SK-N-SH (cell line): Measurements from ENCODE around the gene ATP8B3. TPM values are rescaled to one million over a fixed set of nuclear protein-coding genes. Genes with fewer than 3 reads are reported as not detected.

Experiments used
- CTCF ChIA-PET: fragments of 300-600, 350-600 bp; formaldehyde crosslinking; extraction: SDS; loops from one replicate; lab custom pipeline; 2021; lab: Yijun Ruan, JAX
- POLR2A ChIA-PET: fragments of 350-600 bp; sonication (Branson Sonifier 250); formaldehyde crosslinking; extraction: SDS; loops from one replicate; lab custom pipeline; 2020; ENCODE audit warnings: antibody characterized with exemption, inconsistent platforms; lab: Yijun Ruan, JAX
- DNase-seq: peaks from one replicate; pipeline ENCODE4 v3.0.0; 2012
- H2AFZ ChIP-seq: fragments of 200-600 bp; sonication (generic); 2 replicates; pipeline ENCODE4 v1.8.1; 2016; ENCODE audit warnings: antibody characterized with exemption, mild to moderate bottlenecking, low read depth
- H3F3A ChIP-seq: fragments of 200-600 bp; sonication (generic); replicated peaks from 2 replicates; pipeline ENCODE3; 2016; ENCODE audit warnings: antibody characterized with exemption, mild to moderate bottlenecking; ENCODE audit not compliant: insufficient read depth
- H3K27ac ChIP-seq, 2 experiments: fragments of 200-500 bp in 1 of 2; fragments of 200-600 bp in 1 of 2; sonication (Bioruptor generic) in 1 of 2; sonication (generic), shearing (Covaris generic) in 1 of 2; 2 replicates each; pipeline versions ENCODE4 v1.5.1 to v1.6.1; 2014 to 2016; ENCODE audit warnings: low read depth in 2 of 2, inconsistent platforms in 1 of 2, low read length in 1 of 2, mild to moderate bottlenecking in 1 of 2, mixed read lengths in 1 of 2
- H3K27me3 ChIP-seq: fragments of 200-600 bp; sonication (generic), shearing (Covaris generic); 2 replicates; pipeline ENCODE4 v1.6.1; 2016; ENCODE audit warnings: mixed run types; ENCODE audit not compliant: insufficient read depth
- H3K36me3 ChIP-seq, 2 experiments: fragments of 200-500 bp in 1 of 2; fragments of 200-600 bp in 1 of 2; sonication (Bioruptor generic) in 1 of 2; sonication (generic) in 1 of 2; replicated peaks in 1 of 2; 2 replicates each; pipeline versions ENCODE3 to v1.5.1; 2014 to 2016; ENCODE audit warnings: low read length in 1 of 2, mild to moderate bottlenecking in 1 of 2; ENCODE audit not compliant: insufficient read depth in 2 of 2, control insufficient read depth in 1 of 2
- H3K4me1 ChIP-seq, 2 experiments: fragments of 200-500 bp in 1 of 2; fragments of 200-600 bp in 1 of 2; sonication (Bioruptor generic) in 1 of 2; sonication (generic), shearing (Covaris generic) in 1 of 2; 2 replicates each; pipeline versions ENCODE4 v1.5.1 to v1.6.1; 2014 to 2016; ENCODE audit warnings: low read depth in 1 of 2, low read length in 1 of 2, mixed run types in 1 of 2; ENCODE audit not compliant: insufficient read depth in 2 of 2, control insufficient read depth in 1 of 2
- H3K4me2 ChIP-seq: fragments of 200-600 bp; sonication (generic), shearing (Covaris generic); 2 replicates; pipeline ENCODE4 v1.6.1; 2017; ENCODE audit warnings: mixed run types
- H3K4me3 ChIP-seq, 2 experiments: fragments of 200-500 bp in 1 of 2; fragments of 200-600 bp in 1 of 2; sonication (Bioruptor generic) in 1 of 2; sonication (generic), shearing (Covaris generic) in 1 of 2; 2 replicates each; pipeline versions ENCODE4 v1.5.1 to v1.8.1; 2014 to 2016; ENCODE audit warnings: low read depth in 2 of 2, inconsistent platforms in 1 of 2, low read length in 1 of 2, mild to moderate bottlenecking in 1 of 2, mixed read lengths in 1 of 2, moderate library complexity in 1 of 2
- H3K79me2 ChIP-seq: fragments of 200-600 bp; sonication (generic); 2 replicates; pipeline ENCODE4 v1.8.1; 2017; ENCODE audit warnings: mild to moderate bottlenecking; ENCODE audit not compliant: insufficient read depth
- H3K9ac ChIP-seq: fragments of 200-600 bp; sonication (generic); 2 replicates; pipeline ENCODE4 v1.6.1; 2017; ENCODE audit warnings: mixed run types
- H3K9me2 ChIP-seq: fragments of 200-600 bp; sonication (generic); 2 replicates; pipeline ENCODE4 v1.6.1; 2017; ENCODE audit warnings: mixed run types
- H3K9me3 ChIP-seq: fragments of 200-600 bp; sonication (generic); 2 replicates; pipeline ENCODE4 v1.6.1; 2017; ENCODE audit warnings: mixed run types, mild to moderate bottlenecking, moderate library complexity
- H4K20me1 ChIP-seq: fragments of 200-600 bp; sonication (generic); 2 replicates; pipeline ENCODE4 v1.6.1; 2017; ENCODE audit warnings: mild to moderate bottlenecking, mixed run types; ENCODE audit not compliant: insufficient read depth
- CHD2 ChIP-seq: fragments of 150-350 bp; IDR thresholded peaks from 2 replicates; pipeline ENCODE4 v1.6.1; 2018; ENCODE audit warnings: low read length; ENCODE audit not compliant: partially characterized antibody
- ELF1 ChIP-seq: IDR thresholded peaks from 2 replicates; pipeline ENCODE4 v1.4.0; 2012
- EP300 ChIP-seq, 2 experiments: IDR thresholded peaks; 2 replicates each; pipeline versions ENCODE4 v1.4.0 to v1.6.1; 2012; ENCODE audit warnings: borderline replicate concordance in 1 of 2, low read depth in 1 of 2, low read length in 1 of 2
- FOXJ3 ChIP-seq: sonication (generic); formaldehyde crosslinking; IDR thresholded peaks from 2 replicates; pipeline ENCODE4 v1.5.1; 2020; ENCODE audit warnings: mild to moderate bottlenecking, missing genetic modification reagents
- GATA2 ChIP-seq: sonication (generic); formaldehyde crosslinking; IDR thresholded peaks from 2 replicates; pipeline ENCODE4 v1.5.0; 2020; ENCODE audit warnings: mild to moderate bottlenecking, missing genetic modification reagents
- NFIC ChIP-seq: IDR thresholded peaks from 2 replicates; pipeline ENCODE4 v1.4.0; 2012; ENCODE audit warnings: borderline replicate concordance
- RAD21 ChIP-seq: IDR thresholded peaks from 2 replicates; pipeline ENCODE4 v1.6.1; 2012; ENCODE audit warnings: mild to moderate bottlenecking, low read length
- RCOR1 ChIP-seq: fragments of 150-350 bp; IDR thresholded peaks from 2 replicates; pipeline ENCODE4 v1.6.1; 2017; ENCODE audit warnings: antibody characterized with exemption, low read length
- RFX5 ChIP-seq: IDR thresholded peaks from 2 replicates; pipeline ENCODE4 v1.6.1; 2012; ENCODE audit warnings: mild to moderate bottlenecking, improper control_type of control experiment, low read length
- RXRA ChIP-seq: IDR thresholded peaks from 2 replicates; pipeline ENCODE4 v1.4.0; 2012; ENCODE audit warnings: low read depth, mild to moderate bottlenecking, borderline replicate concordance
- TAF1 ChIP-seq: IDR thresholded peaks from 2 replicates; pipeline ENCODE4 v1.6.1; 2012; ENCODE audit warnings: low read depth, mild to moderate bottlenecking, low read length, moderate library complexity, borderline replicate concordance
- TEAD4 ChIP-seq: IDR thresholded peaks from 2 replicates; pipeline ENCODE4 v1.4.0; 2012; ENCODE audit warnings: mild to moderate bottlenecking, borderline replicate concordance; ENCODE audit not compliant: insufficient read depth
- YY1 ChIP-seq: IDR thresholded peaks from 2 replicates; pipeline ENCODE4 v1.4.0; 2012; ENCODE audit warnings: low read depth, mild to moderate bottlenecking
- WGBS: methylation state at CpG from one replicate; pipeline ENCODE4 v1.1.6; 2017; ENCODE audit warnings: low lambda C conversion rate; 5-methylcytosine and 5-hydroxymethylcytosine counted together
- polyA plus RNA-seq, 3 experiments: library from polyadenylated mRNA; depleted of rRNA; stranded (reverse); fragments of >200 nt; gene quantifications; 2 replicates each; pipeline ENCODE4 v1.2.3, GENCODE V29; 2012
- TF ChIP-seq, protein P1 (sequence below): IDR thresholded peaks from 2 replicates; pipeline ENCODE4 v1.6.1; 2012; ENCODE audit warnings: mild to moderate bottlenecking, low read depth, low read length, moderate library complexity
- TF ChIP-seq, protein P2 (sequence below): IDR thresholded peaks from 2 replicates; pipeline ENCODE4 v1.4.0; 2012; ENCODE audit warnings: low read depth, borderline replicate concordance

The ATP8B3 gene
- polyA plus RNA-seq, 1 of the 3 experiments (the other 2 are of a cell fraction), result 8.0 TPM

DNA sequence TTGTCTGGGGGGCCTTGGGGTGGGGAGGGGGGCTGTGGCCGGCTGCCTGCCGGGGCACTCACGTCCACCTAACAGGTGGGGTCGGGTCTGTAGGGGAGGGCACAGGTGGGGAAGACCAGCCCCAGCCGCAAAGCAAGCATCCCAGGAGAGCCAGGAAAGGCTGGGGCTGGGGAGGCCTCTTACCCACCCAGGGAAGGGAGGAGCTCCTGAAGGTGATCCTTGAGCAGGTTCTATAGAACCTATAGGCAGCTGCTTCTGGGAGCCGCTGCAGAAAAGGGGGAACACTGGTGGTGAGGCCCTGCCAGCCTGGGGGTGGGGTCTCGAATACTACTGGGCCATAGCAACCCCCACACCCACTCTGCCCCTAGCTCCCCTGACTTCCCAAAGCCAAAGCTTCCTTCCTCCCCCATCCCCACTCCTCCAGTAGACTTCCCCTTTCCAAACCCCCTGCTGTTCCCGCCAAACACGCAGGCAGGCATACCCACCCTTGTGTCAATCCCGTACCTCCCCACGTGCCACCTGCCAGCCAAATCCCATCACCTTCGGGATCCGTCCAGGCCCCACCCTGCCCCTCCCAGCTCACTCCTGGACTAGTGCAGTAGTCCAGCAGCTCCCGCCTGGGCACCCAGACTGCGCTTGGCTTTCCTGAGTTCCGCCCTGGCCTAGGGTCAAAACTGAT lies 45.7 kb upstream of the ATP8B3 start:
- Histone ChIP-seq H3K27me3 (no peaks in the 10 kb centered on the region), H3K4me2 (peak overlapping the region; percentile 98), H3K4me1 (peaks cover 37 to 65% of the 10 kb centered on the region in 2 experiments; a peak in 3 of 4 replicates), H3F3A (peaks cover 12% of the 10 kb centered on the region), H3K9me2 (no peaks in the 10 kb centered on the region), H2AFZ (no peak overlapping the region), H3K4me3 (0 out of 4 replicates have a peak overlapping the region, but pooled peaks of 1 of the 2 experiments have one; percentile 36), H3K9me3 (no peaks in the 10 kb centered on the region), H4K20me1 (peaks cover 95% of the 10 kb centered on the region)
- CTCF ChIA-PET, result interaction anchor here (0.6 to 2.8 kb wide), 7 partner anchors 9 to 211 kb away, joined by 3 to 15 read pairs (median 3); partner anchors contain the start of gene REXO1
- 72% methylated on average over 13 of the region's 16 CpGs for WGBS
- no peak for DNase-seq
- no peak for TF ChIP-seq RAD21
- no peak for TF ChIP-seq GATA2 (CRISPR knock-in tag)
- TF ChIP-seq, protein P1, sequence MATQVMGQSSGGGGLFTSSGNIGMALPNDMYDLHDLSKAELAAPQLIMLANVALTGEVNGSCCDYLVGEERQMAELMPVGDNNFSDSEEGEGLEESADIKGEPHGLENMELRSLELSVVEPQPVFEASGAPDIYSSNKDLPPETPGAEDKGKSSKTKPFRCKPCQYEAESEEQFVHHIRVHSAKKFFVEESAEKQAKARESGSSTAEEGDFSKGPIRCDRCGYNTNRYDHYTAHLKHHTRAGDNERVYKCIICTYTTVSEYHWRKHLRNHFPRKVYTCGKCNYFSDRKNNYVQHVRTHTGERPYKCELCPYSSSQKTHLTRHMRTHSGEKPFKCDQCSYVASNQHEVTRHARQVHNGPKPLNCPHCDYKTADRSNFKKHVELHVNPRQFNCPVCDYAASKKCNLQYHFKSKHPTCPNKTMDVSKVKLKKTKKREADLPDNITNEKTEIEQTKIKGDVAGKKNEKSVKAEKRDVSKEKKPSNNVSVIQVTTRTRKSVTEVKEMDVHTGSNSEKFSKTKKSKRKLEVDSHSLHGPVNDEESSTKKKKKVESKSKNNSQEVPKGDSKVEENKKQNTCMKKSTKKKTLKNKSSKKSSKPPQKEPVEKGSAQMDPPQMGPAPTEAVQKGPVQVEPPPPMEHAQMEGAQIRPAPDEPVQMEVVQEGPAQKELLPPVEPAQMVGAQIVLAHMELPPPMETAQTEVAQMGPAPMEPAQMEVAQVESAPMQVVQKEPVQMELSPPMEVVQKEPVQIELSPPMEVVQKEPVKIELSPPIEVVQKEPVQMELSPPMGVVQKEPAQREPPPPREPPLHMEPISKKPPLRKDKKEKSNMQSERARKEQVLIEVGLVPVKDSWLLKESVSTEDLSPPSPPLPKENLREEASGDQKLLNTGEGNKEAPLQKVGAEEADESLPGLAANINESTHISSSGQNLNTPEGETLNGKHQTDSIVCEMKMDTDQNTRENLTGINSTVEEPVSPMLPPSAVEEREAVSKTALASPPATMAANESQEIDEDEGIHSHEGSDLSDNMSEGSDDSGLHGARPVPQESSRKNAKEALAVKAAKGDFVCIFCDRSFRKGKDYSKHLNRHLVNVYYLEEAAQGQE, result no peak
- TF ChIP-seq FOXJ3, result no peak
- no peak for TF ChIP-seq NFIC
- TF ChIP-seq CHD2, result no peak
- no peak for TF ChIP-seq YY1
- no peak for TF ChIP-seq RXRA
- TF ChIP-seq, protein P2, sequence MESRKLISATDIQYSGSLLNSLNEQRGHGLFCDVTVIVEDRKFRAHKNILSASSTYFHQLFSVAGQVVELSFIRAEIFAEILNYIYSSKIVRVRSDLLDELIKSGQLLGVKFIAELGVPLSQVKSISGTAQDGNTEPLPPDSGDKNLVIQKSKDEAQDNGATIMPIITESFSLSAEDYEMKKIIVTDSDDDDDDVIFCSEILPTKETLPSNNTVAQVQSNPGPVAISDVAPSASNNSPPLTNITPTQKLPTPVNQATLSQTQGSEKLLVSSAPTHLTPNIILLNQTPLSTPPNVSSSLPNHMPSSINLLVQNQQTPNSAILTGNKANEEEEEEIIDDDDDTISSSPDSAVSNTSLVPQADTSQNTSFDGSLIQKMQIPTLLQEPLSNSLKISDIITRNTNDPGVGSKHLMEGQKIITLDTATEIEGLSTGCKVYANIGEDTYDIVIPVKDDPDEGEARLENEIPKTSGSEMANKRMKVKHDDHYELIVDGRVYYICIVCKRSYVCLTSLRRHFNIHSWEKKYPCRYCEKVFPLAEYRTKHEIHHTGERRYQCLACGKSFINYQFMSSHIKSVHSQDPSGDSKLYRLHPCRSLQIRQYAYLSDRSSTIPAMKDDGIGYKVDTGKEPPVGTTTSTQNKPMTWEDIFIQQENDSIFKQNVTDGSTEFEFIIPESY, result no peak
- no peak for TF ChIP-seq TEAD4
- TF ChIP-seq ELF1, result no peak
- TF ChIP-seq EP300 (IDR thresholded peaks at IDR 0.05; ENCODE audit: borderline replicate concordance in 1 of 2, low read depth in 1 of 2, low read length in 1 of 2), result no peak
- TF ChIP-seq TAF1, result no peak
- TF ChIP-seq RFX5, result no peak
- TF ChIP-seq RCOR1, result no peak
- TF ChIP-seq, all 33 proteins: peak for 0
- Histone ChIP-seq H3K9ac (peak overlapping the region; percentile 53; the same call in 1 of the 2 replicates), H3K27ac (peak overlapping the region in 1 of 2 experiments; percentile 58; a peak in 2 of 4 replicates), H3K79me2 (peaks cover 100% of the 10 kb centered on the region), H3K36me3 (peaks cover 0 to 3% of the 10 kb centered on the region in 2 experiments)
- POLR2A ChIA-PET, result no interaction called here
